SK-N-SH (cell line): Measurements from ENCODE around the gene SERPINA1.

ENCODE experiments used
- EP300 ChIP-seq, 2 experiments: IDR thresholded peaks; 2 replicates each; pipeline versions ENCODE4 v1.4.0 to v1.6.1; 2012; ENCODE audit warnings: borderline replicate concordance in 1 of 2, low read depth in 1 of 2, low read length in 1 of 2
- FOXM1 ChIP-seq: IDR thresholded peaks from 2 replicates; pipeline ENCODE4 v1.4.0; 2012; ENCODE audit warnings: low read depth, mild to moderate bottlenecking
- GABPA ChIP-seq: IDR thresholded peaks from 2 replicates; pipeline ENCODE4 v1.4.0; 2012; ENCODE audit warnings: low read depth, mild to moderate bottlenecking
- NRF1 ChIP-seq: IDR thresholded peaks from 2 replicates; pipeline ENCODE4 v1.6.1; 2012; ENCODE audit warnings: low read depth, mild to moderate bottlenecking, low read length
- POLR2AphosphoS5 ChIP-seq: IDR thresholded peaks from 2 replicates; pipeline ENCODE4 v1.6.1; 2012; ENCODE audit warnings: low read depth, low read length
- RCOR1 ChIP-seq: fragments of 150-350 bp; IDR thresholded peaks from 2 replicates; pipeline ENCODE4 v1.6.1; 2017; ENCODE audit warnings: antibody characterized with exemption, low read length
- SMC3 ChIP-seq: IDR thresholded peaks from 2 replicates; pipeline ENCODE4 v1.6.1; 2012; ENCODE audit warnings: low read depth, low read length, improper control_type of control experiment
- YY1 ChIP-seq: IDR thresholded peaks from 2 replicates; pipeline ENCODE4 v1.4.0; 2012; ENCODE audit warnings: low read depth, mild to moderate bottlenecking
- TF ChIP-seq, protein P1 (sequence below): fragments of 200-600 bp; sonication (generic); IDR thresholded peaks from 2 replicates; pipeline ENCODE4 v1.6.1; 2017; ENCODE audit warnings: antibody characterized with exemption, mild to moderate bottlenecking, moderate library complexity
- TF ChIP-seq, protein P2 (sequence below): IDR thresholded peaks from 2 replicates; pipeline ENCODE4 v1.4.0; 2012; ENCODE audit warnings: low read depth
- TF ChIP-seq, protein P3 (sequence below): IDR thresholded peaks from 2 replicates; pipeline ENCODE4; 2012
- TF ChIP-seq, protein P4 (sequence below): fragments of 150-350 bp; IDR thresholded peaks from 2 replicates; pipeline ENCODE4 v1.6.1; 2017; ENCODE audit warnings: antibody characterized with exemption, low read length, low read depth, borderline replicate concordance
- TF ChIP-seq, protein P5 (sequence below): IDR thresholded peaks from 2 replicates; pipeline ENCODE4 v1.4.0; 2012; ENCODE audit warnings: low read depth, borderline replicate concordance
- TF ChIP-seq, protein P6 (sequence below): IDR thresholded peaks from 2 replicates; pipeline ENCODE4 v1.6.1; 2012; ENCODE audit warnings: mild to moderate bottlenecking, low read depth, low read length, moderate library complexity

DNA sequence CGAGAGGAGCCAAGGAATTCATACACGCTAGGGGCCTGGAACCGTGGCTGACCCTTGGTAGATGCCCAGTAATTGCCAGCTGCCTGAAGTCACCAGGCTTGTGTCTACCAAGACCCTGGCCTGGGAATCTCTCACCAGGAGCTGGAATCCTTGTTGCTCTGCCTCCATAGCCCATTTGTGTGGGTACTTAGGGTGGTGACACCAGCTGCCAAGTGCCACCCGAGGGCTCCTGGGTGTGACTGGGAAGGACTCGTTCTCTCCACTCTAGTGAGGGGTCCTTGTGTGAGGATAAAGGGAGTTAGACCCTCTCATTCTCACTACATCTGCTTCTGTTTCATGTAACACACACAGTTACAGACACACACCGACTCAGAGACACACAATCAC lies 17.9 kb downstream of the SERPINA1 start:
- TF ChIP-seq, protein P1, sequence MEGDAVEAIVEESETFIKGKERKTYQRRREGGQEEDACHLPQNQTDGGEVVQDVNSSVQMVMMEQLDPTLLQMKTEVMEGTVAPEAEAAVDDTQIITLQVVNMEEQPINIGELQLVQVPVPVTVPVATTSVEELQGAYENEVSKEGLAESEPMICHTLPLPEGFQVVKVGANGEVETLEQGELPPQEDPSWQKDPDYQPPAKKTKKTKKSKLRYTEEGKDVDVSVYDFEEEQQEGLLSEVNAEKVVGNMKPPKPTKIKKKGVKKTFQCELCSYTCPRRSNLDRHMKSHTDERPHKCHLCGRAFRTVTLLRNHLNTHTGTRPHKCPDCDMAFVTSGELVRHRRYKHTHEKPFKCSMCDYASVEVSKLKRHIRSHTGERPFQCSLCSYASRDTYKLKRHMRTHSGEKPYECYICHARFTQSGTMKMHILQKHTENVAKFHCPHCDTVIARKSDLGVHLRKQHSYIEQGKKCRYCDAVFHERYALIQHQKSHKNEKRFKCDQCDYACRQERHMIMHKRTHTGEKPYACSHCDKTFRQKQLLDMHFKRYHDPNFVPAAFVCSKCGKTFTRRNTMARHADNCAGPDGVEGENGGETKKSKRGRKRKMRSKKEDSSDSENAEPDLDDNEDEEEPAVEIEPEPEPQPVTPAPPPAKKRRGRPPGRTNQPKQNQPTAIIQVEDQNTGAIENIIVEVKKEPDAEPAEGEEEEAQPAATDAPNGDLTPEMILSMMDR, result no peak
- no peak for TF ChIP-seq POLR2AphosphoS5
- TF ChIP-seq, protein P2, sequence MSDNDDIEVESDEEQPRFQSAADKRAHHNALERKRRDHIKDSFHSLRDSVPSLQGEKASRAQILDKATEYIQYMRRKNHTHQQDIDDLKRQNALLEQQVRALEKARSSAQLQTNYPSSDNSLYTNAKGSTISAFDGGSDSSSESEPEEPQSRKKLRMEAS, result no peak
- TF ChIP-seq GABPA, result no peak
- TF ChIP-seq RCOR1, result no peak
- TF ChIP-seq, protein P3, sequence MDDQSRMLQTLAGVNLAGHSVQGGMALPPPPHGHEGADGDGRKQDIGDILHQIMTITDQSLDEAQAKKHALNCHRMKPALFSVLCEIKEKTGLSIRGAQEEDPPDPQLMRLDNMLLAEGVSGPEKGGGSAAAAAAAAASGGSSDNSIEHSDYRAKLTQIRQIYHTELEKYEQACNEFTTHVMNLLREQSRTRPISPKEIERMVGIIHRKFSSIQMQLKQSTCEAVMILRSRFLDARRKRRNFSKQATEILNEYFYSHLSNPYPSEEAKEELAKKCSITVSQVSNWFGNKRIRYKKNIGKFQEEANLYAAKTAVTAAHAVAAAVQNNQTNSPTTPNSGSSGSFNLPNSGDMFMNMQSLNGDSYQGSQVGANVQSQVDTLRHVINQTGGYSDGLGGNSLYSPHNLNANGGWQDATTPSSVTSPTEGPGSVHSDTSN, result no peak
- no peak for TF ChIP-seq YY1
- no peak for TF ChIP-seq EP300 (IDR thresholded peaks at IDR 0.05; ENCODE audit: borderline replicate concordance in 1 of 2, low read depth in 1 of 2, low read length in 1 of 2)
- TF ChIP-seq, protein P4, sequence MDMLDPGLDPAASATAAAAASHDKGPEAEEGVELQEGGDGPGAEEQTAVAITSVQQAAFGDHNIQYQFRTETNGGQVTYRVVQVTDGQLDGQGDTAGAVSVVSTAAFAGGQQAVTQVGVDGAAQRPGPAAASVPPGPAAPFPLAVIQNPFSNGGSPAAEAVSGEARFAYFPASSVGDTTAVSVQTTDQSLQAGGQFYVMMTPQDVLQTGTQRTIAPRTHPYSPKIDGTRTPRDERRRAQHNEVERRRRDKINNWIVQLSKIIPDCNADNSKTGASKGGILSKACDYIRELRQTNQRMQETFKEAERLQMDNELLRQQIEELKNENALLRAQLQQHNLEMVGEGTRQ, result no peak
- TF ChIP-seq SMC3, result no peak
- no peak for TF ChIP-seq NRF1
- TF ChIP-seq, protein P5, sequence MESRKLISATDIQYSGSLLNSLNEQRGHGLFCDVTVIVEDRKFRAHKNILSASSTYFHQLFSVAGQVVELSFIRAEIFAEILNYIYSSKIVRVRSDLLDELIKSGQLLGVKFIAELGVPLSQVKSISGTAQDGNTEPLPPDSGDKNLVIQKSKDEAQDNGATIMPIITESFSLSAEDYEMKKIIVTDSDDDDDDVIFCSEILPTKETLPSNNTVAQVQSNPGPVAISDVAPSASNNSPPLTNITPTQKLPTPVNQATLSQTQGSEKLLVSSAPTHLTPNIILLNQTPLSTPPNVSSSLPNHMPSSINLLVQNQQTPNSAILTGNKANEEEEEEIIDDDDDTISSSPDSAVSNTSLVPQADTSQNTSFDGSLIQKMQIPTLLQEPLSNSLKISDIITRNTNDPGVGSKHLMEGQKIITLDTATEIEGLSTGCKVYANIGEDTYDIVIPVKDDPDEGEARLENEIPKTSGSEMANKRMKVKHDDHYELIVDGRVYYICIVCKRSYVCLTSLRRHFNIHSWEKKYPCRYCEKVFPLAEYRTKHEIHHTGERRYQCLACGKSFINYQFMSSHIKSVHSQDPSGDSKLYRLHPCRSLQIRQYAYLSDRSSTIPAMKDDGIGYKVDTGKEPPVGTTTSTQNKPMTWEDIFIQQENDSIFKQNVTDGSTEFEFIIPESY, result no peak
- TF ChIP-seq, protein P6, sequence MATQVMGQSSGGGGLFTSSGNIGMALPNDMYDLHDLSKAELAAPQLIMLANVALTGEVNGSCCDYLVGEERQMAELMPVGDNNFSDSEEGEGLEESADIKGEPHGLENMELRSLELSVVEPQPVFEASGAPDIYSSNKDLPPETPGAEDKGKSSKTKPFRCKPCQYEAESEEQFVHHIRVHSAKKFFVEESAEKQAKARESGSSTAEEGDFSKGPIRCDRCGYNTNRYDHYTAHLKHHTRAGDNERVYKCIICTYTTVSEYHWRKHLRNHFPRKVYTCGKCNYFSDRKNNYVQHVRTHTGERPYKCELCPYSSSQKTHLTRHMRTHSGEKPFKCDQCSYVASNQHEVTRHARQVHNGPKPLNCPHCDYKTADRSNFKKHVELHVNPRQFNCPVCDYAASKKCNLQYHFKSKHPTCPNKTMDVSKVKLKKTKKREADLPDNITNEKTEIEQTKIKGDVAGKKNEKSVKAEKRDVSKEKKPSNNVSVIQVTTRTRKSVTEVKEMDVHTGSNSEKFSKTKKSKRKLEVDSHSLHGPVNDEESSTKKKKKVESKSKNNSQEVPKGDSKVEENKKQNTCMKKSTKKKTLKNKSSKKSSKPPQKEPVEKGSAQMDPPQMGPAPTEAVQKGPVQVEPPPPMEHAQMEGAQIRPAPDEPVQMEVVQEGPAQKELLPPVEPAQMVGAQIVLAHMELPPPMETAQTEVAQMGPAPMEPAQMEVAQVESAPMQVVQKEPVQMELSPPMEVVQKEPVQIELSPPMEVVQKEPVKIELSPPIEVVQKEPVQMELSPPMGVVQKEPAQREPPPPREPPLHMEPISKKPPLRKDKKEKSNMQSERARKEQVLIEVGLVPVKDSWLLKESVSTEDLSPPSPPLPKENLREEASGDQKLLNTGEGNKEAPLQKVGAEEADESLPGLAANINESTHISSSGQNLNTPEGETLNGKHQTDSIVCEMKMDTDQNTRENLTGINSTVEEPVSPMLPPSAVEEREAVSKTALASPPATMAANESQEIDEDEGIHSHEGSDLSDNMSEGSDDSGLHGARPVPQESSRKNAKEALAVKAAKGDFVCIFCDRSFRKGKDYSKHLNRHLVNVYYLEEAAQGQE, result no peak
- no peak for TF ChIP-seq FOXM1
